SK-N-SH (cell line): ENCODE results near the gene BTBD16. TPM values are rescaled to one million over a fixed set of nuclear protein-coding genes. Genes with fewer than 3 reads are reported as not detected.

Source experiments
- CTCF ChIA-PET: fragments of 300-600, 350-600 bp; formaldehyde crosslinking; extraction: SDS; loops from one replicate; lab custom pipeline; 2021; lab: Yijun Ruan, JAX
- POLR2A ChIA-PET: fragments of 350-600 bp; sonication (Branson Sonifier 250); formaldehyde crosslinking; extraction: SDS; loops from one replicate; lab custom pipeline; 2020; ENCODE audit warnings: antibody characterized with exemption, inconsistent platforms; lab: Yijun Ruan, JAX
- DNase-seq: peaks from one replicate; pipeline ENCODE4 v3.0.0; 2012
- H2AFZ ChIP-seq: fragments of 200-600 bp; sonication (generic); 2 replicates; pipeline ENCODE4 v1.8.1; 2016; ENCODE audit warnings: antibody characterized with exemption, mild to moderate bottlenecking, low read depth
- H3F3A ChIP-seq: fragments of 200-600 bp; sonication (generic); replicated peaks from 2 replicates; pipeline ENCODE3; 2016; ENCODE audit warnings: antibody characterized with exemption, mild to moderate bottlenecking; ENCODE audit not compliant: insufficient read depth
- H3K27ac ChIP-seq, 2 experiments: fragments of 200-500 bp in 1 of 2; fragments of 200-600 bp in 1 of 2; sonication (Bioruptor generic) in 1 of 2; sonication (generic), shearing (Covaris generic) in 1 of 2; 2 replicates each; pipeline versions ENCODE4 v1.5.1 to v1.6.1; 2014 to 2016; ENCODE audit warnings: low read depth in 2 of 2, inconsistent platforms in 1 of 2, low read length in 1 of 2, mild to moderate bottlenecking in 1 of 2, mixed read lengths in 1 of 2
- H3K27me3 ChIP-seq: fragments of 200-600 bp; sonication (generic), shearing (Covaris generic); 2 replicates; pipeline ENCODE4 v1.6.1; 2016; ENCODE audit warnings: mixed run types; ENCODE audit not compliant: insufficient read depth
- H3K36me3 ChIP-seq, 2 experiments: fragments of 200-500 bp in 1 of 2; fragments of 200-600 bp in 1 of 2; sonication (Bioruptor generic) in 1 of 2; sonication (generic) in 1 of 2; replicated peaks in 1 of 2; 2 replicates each; pipeline versions ENCODE3 to v1.5.1; 2014 to 2016; ENCODE audit warnings: low read length in 1 of 2, mild to moderate bottlenecking in 1 of 2; ENCODE audit not compliant: insufficient read depth in 2 of 2, control insufficient read depth in 1 of 2
- H3K4me1 ChIP-seq, 2 experiments: fragments of 200-500 bp in 1 of 2; fragments of 200-600 bp in 1 of 2; sonication (Bioruptor generic) in 1 of 2; sonication (generic), shearing (Covaris generic) in 1 of 2; 2 replicates each; pipeline versions ENCODE4 v1.5.1 to v1.6.1; 2014 to 2016; ENCODE audit warnings: low read depth in 1 of 2, low read length in 1 of 2, mixed run types in 1 of 2; ENCODE audit not compliant: insufficient read depth in 2 of 2, control insufficient read depth in 1 of 2
- H3K4me2 ChIP-seq: fragments of 200-600 bp; sonication (generic), shearing (Covaris generic); 2 replicates; pipeline ENCODE4 v1.6.1; 2017; ENCODE audit warnings: mixed run types
- H3K4me3 ChIP-seq, 2 experiments: fragments of 200-500 bp in 1 of 2; fragments of 200-600 bp in 1 of 2; sonication (Bioruptor generic) in 1 of 2; sonication (generic), shearing (Covaris generic) in 1 of 2; 2 replicates each; pipeline versions ENCODE4 v1.5.1 to v1.8.1; 2014 to 2016; ENCODE audit warnings: low read depth in 2 of 2, inconsistent platforms in 1 of 2, low read length in 1 of 2, mild to moderate bottlenecking in 1 of 2, mixed read lengths in 1 of 2, moderate library complexity in 1 of 2
- H3K79me2 ChIP-seq: fragments of 200-600 bp; sonication (generic); 2 replicates; pipeline ENCODE4 v1.8.1; 2017; ENCODE audit warnings: mild to moderate bottlenecking; ENCODE audit not compliant: insufficient read depth
- H3K9ac ChIP-seq: fragments of 200-600 bp; sonication (generic); 2 replicates; pipeline ENCODE4 v1.6.1; 2017; ENCODE audit warnings: mixed run types
- H3K9me2 ChIP-seq: fragments of 200-600 bp; sonication (generic); 2 replicates; pipeline ENCODE4 v1.6.1; 2017; ENCODE audit warnings: mixed run types
- H3K9me3 ChIP-seq: fragments of 200-600 bp; sonication (generic); 2 replicates; pipeline ENCODE4 v1.6.1; 2017; ENCODE audit warnings: mixed run types, mild to moderate bottlenecking, moderate library complexity
- H4K20me1 ChIP-seq: fragments of 200-600 bp; sonication (generic); 2 replicates; pipeline ENCODE4 v1.6.1; 2017; ENCODE audit warnings: mild to moderate bottlenecking, mixed run types; ENCODE audit not compliant: insufficient read depth
- ELF1 ChIP-seq: IDR thresholded peaks from 2 replicates; pipeline ENCODE4 v1.4.0; 2012
- EP300 ChIP-seq, 2 experiments: IDR thresholded peaks; 2 replicates each; pipeline versions ENCODE4 v1.4.0 to v1.6.1; 2012; ENCODE audit warnings: borderline replicate concordance in 1 of 2, low read depth in 1 of 2, low read length in 1 of 2
- IRF3 ChIP-seq: fragments of 150-350 bp; IDR thresholded peaks from 2 replicates; pipeline ENCODE4 v1.6.1; 2016; ENCODE audit warnings: mild to moderate bottlenecking, low read depth, low read length
- MEF2A ChIP-seq: IDR thresholded peaks from 2 replicates; pipeline ENCODE4 v1.4.0; 2012; ENCODE audit warnings: low read depth, borderline replicate concordance
- MXI1 ChIP-seq: IDR thresholded peaks from 2 replicates; pipeline ENCODE4 v1.6.1; 2012; ENCODE audit warnings: mild to moderate bottlenecking, low read depth, low read length, improper control_type of control experiment
- NFIC ChIP-seq: IDR thresholded peaks from 2 replicates; pipeline ENCODE4 v1.4.0; 2012; ENCODE audit warnings: borderline replicate concordance
- NRF1 ChIP-seq: IDR thresholded peaks from 2 replicates; pipeline ENCODE4 v1.6.1; 2012; ENCODE audit warnings: low read depth, mild to moderate bottlenecking, low read length
- PBX3 ChIP-seq: IDR thresholded peaks from 2 replicates; pipeline ENCODE4; 2012
- RCOR1 ChIP-seq: fragments of 150-350 bp; IDR thresholded peaks from 2 replicates; pipeline ENCODE4 v1.6.1; 2017; ENCODE audit warnings: antibody characterized with exemption, low read length
- RXRA ChIP-seq: IDR thresholded peaks from 2 replicates; pipeline ENCODE4 v1.4.0; 2012; ENCODE audit warnings: low read depth, mild to moderate bottlenecking, borderline replicate concordance
- SMC3 ChIP-seq: IDR thresholded peaks from 2 replicates; pipeline ENCODE4 v1.6.1; 2012; ENCODE audit warnings: low read depth, low read length, improper control_type of control experiment
- TCF12 ChIP-seq: IDR thresholded peaks from 2 replicates; pipeline ENCODE4 v1.4.0; 2012
- USF2 ChIP-seq: fragments of 150-350 bp; IDR thresholded peaks from 2 replicates; pipeline ENCODE4 v1.6.1; 2017; ENCODE audit warnings: antibody characterized with exemption, low read length, low read depth, borderline replicate concordance
- YY1 ChIP-seq: IDR thresholded peaks from 2 replicates; pipeline ENCODE4 v1.4.0; 2012; ENCODE audit warnings: low read depth, mild to moderate bottlenecking
- WGBS: methylation state at CpG from one replicate; pipeline ENCODE4 v1.1.6; 2017; ENCODE audit warnings: low lambda C conversion rate; 5-methylcytosine and 5-hydroxymethylcytosine counted together
- polyA plus RNA-seq, 3 experiments: library from polyadenylated mRNA; depleted of rRNA; stranded (reverse); fragments of >200 nt; gene quantifications; 2 replicates each; pipeline ENCODE4 v1.2.3, GENCODE V29; 2012
- TF ChIP-seq, protein P1 (sequence below): IDR thresholded peaks from 2 replicates; pipeline ENCODE4 v1.4.0; 2012; ENCODE audit warnings: low read depth, borderline replicate concordance
- TF ChIP-seq, protein P2 (sequence below): IDR thresholded peaks from 2 replicates; pipeline ENCODE4 v1.4.0; 2012; ENCODE audit warnings: low read depth, borderline replicate concordance
- TF ChIP-seq, protein P3 (sequence below): IDR thresholded peaks from 2 replicates; pipeline ENCODE4 v1.4.0; 2012; ENCODE audit warnings: low read depth

BTBD16 gene
- polyA plus RNA-seq, 1 of the 3 experiments (the other 2 are of a cell fraction) = not detected

DNA sequence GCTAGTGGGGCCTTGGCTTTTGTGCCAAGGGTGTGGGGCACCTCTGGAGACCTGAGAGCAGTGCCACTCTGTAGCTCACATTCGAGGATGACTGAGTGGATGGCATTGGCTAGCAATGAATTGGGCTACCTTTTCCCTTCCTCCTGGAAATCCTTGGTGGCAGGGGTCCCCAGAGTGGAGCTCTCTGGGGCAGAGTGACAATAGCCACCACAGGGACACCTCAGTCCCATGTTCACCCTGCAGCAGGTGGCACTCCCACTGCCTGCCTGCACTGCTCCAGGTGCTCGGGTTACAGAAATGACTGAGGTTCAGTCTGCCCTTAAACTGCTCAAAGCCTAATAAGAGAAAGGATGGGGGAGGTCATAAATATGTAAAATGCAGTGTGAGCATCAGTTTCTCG is 17.8 kb downstream of the BTBD16 start:
- no peaks in the 10 kb centered on the region for H3K27me3 ChIP-seq
- TF ChIP-seq, protein P1, sequence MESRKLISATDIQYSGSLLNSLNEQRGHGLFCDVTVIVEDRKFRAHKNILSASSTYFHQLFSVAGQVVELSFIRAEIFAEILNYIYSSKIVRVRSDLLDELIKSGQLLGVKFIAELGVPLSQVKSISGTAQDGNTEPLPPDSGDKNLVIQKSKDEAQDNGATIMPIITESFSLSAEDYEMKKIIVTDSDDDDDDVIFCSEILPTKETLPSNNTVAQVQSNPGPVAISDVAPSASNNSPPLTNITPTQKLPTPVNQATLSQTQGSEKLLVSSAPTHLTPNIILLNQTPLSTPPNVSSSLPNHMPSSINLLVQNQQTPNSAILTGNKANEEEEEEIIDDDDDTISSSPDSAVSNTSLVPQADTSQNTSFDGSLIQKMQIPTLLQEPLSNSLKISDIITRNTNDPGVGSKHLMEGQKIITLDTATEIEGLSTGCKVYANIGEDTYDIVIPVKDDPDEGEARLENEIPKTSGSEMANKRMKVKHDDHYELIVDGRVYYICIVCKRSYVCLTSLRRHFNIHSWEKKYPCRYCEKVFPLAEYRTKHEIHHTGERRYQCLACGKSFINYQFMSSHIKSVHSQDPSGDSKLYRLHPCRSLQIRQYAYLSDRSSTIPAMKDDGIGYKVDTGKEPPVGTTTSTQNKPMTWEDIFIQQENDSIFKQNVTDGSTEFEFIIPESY = no peak
- TF ChIP-seq SMC3 = no peak
- TF ChIP-seq MXI1 = no peak
- TF ChIP-seq, protein P2, sequence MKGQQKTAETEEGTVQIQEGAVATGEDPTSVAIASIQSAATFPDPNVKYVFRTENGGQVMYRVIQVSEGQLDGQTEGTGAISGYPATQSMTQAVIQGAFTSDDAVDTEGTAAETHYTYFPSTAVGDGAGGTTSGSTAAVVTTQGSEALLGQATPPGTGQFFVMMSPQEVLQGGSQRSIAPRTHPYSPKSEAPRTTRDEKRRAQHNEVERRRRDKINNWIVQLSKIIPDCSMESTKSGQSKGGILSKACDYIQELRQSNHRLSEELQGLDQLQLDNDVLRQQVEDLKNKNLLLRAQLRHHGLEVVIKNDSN = no peak
- TF ChIP-seq RCOR1 = no peak
- no peak overlapping the region for H3K4me3 ChIP-seq
- no peaks in the 10 kb centered on the region for H3F3A ChIP-seq
- H3K36me3 ChIP-seq = no peaks in the 10 kb centered on the region
- H2AFZ ChIP-seq = no peak overlapping the region
- H3K9me2 ChIP-seq = no peaks in the 10 kb centered on the region
- CTCF ChIA-PET = interaction anchor here (1.0 to 1.5 kb wide), 4 partner anchors 10 to 146 kb away, joined by 3 to 4 read pairs (median 4); no protein-coding TSS in a partner anchor
- H3K27ac ChIP-seq = no peak overlapping the region
- H3K79me2 ChIP-seq = no peaks in the 10 kb centered on the region
- no peaks in the 10 kb centered on the region for H3K4me1 ChIP-seq
- no peak for DNase-seq
- H3K9ac ChIP-seq = no peak overlapping the region
- no peak overlapping the region for H3K4me2 ChIP-seq
- POLR2A ChIA-PET = no interaction called here
- H3K9me3 ChIP-seq = no peaks in the 10 kb centered on the region
- WGBS = 40% methylated on average over 3 of the region's 3 CpGs
- H4K20me1 ChIP-seq = no peaks in the 10 kb centered on the region

DNA sequence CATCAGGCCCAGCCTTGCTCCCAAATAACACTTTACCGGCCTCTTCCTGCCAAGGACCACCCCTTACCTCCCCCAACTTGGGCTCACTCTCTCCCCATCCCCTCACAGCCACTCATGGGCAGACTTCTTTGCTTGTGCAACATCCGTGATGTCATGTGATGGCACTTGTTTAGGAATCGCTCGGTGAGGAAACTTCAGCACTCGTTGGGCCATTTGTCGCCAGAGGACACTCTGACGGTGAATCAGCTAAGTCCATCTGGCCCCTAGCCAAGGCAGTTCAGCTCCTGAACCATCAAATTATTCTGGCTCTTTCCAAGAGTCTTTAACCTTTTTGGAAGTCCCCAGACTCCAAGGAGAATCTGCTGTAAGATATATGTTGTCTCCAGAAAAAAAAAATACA is 19.2 kb downstream of the BTBD16 start:
- no peak overlapping the region for H3K4me2 ChIP-seq
- H3F3A ChIP-seq = no peaks in the 10 kb centered on the region
- 82% methylated on average over 6 of the region's 7 CpGs for WGBS
- TF ChIP-seq TCF12 (no peak), IRF3 (no peak), USF2 (no peak), NRF1 (no peak), ELF1 (no peak), YY1 (no peak), RXRA (no peak), EP300 (IDR thresholded peaks at IDR 0.05; ENCODE audit: borderline replicate concordance in 1 of 2, low read depth in 1 of 2, low read length in 1 of 2) (no peak), MEF2A (no peak), SMC3 (no peak), PBX3 (no peak), NFIC (no peak)
- TF ChIP-seq, protein P3, sequence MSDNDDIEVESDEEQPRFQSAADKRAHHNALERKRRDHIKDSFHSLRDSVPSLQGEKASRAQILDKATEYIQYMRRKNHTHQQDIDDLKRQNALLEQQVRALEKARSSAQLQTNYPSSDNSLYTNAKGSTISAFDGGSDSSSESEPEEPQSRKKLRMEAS = no peak
- no peak for DNase-seq
- H2AFZ ChIP-seq = no peak overlapping the region
- H3K36me3 ChIP-seq = no peaks in the 10 kb centered on the region
- H3K9ac ChIP-seq = no peak overlapping the region
- H3K4me1 ChIP-seq = no peaks in the 10 kb centered on the region; a peak in 1 of 4 replicates
- ChIA-PET CTCF (interaction anchor here (1.3 kb wide), 1 partner anchor 8 kb away, joined by 3 read pairs; no protein-coding TSS in a partner anchor), POLR2A (no interaction called here)
- no peak overlapping the region for H3K27ac ChIP-seq
- no peaks in the 10 kb centered on the region for H3K9me3 ChIP-seq
- no peak overlapping the region for H3K4me3 ChIP-seq
- no peaks in the 10 kb centered on the region for H3K79me2 ChIP-seq
- H3K9me2 ChIP-seq = no peaks in the 10 kb centered on the region
- H4K20me1 ChIP-seq = no peaks in the 10 kb centered on the region
- no peaks in the 10 kb centered on the region for H3K27me3 ChIP-seq
